Heart left ventricle (tissue), 16 donors: Measurements from ENCODE around the gene ANKRD34A. TPM values are rescaled to one million over a fixed set of nuclear protein-coding genes. Genes with fewer than 3 reads are reported as not detected.

Source experiments
- ATAC-seq, 4 donors: fragments of 200-7000 bp; cut with Tn5 transposase; one replicate each; pipeline ENCODE4 v1.9.1; 2020 to 2022; ENCODE audit warnings: moderate library complexity in 4 of 4, mild to moderate bottlenecking in 3 of 4, moderate number of reproducible peaks in 1 of 4
- DNase-seq, 5 donors: peaks; one replicate each; pipeline ENCODE4 v3.0.0-alpha.2; 2020
- H3K27ac ChIP-seq, 12 donors: fragments of 200-600 bp; sonication (generic) in 4 of 12; one replicate each; pipeline versions ENCODE4 v1.5.0 to v1.8.0; 2016 to 2022; ENCODE audit warnings: mild to moderate bottlenecking in 2 of 12
- H3K27me3 ChIP-seq, 9 donors: fragments of 200-600 bp; sonication (generic) in 2 of 9; one replicate each; pipeline versions ENCODE4 v1.5.1 to v1.8.0; 2016 to 2022; ENCODE audit warnings: mild to moderate bottlenecking in 3 of 9
- H3K36me3 ChIP-seq, 9 donors: fragments of 200-600 bp; sonication (generic) in 2 of 9; one replicate each; pipeline versions ENCODE4 v1.5.0 to v1.8.0; 2018 to 2022; ENCODE audit warnings: mild to moderate bottlenecking in 2 of 9
- H3K4me1 ChIP-seq, 12 donors: fragments of 200-600 bp; sonication (generic) in 4 of 12; one replicate each; pipeline versions ENCODE4 v1.5.0 to v1.8.0; 2016 to 2022; ENCODE audit warnings: mild to moderate bottlenecking in 3 of 12
- H3K4me3 ChIP-seq, 12 donors: fragments of 200-600 bp; sonication (generic) in 4 of 12; one replicate each; pipeline versions ENCODE4 v1.5.0 to v1.8.0; 2017 to 2022; ENCODE audit warnings: mild to moderate bottlenecking in 9 of 12, moderate library complexity in 4 of 12
- H3K9me3 ChIP-seq, 12 donors: fragments of 200-600 bp; sonication (generic) in 4 of 12; one replicate each; pipeline versions ENCODE4 v1.5.0 to v1.8.0; 2016 to 2022; ENCODE audit warnings: mild to moderate bottlenecking in 1 of 12
- CTCF ChIP-seq, 12 donors: fragments of 200-600 bp; sonication (generic) in 4 of 12; IDR thresholded peaks; one replicate each; pipeline versions ENCODE4 v1.5.0 to v1.8.0; 2018 to 2022; ENCODE audit warnings: antibody characterized with exemption in 12 of 12, mild to moderate bottlenecking in 5 of 12
- POLR2A ChIP-seq, 2 donors: fragments of 450-650 bp; IDR thresholded peaks; one replicate each; pipeline ENCODE4 v1.6.1; 2017; ENCODE audit warnings: antibody characterized with exemption in 2 of 2, mild to moderate bottlenecking in 2 of 2, moderate library complexity in 2 of 2
- WGBS, 4 donors: extraction: QIAGEN DNeasy Blood & Tissue Kit in 2 of 4; methylation state at CpG; one replicate each; pipeline versions ENCODE4 v1.1.5 to v1.1.7; 2013 to 2018; 5-methylcytosine and 5-hydroxymethylcytosine counted together
- intact Hi-C, 10 donors: fragments of 100-400 bp; cut with DNase I; formaldehyde crosslinking; loops; one replicate each; pipeline versions ENCODE4 v1.11.1 to v1.14.2; 2022
- polyA plus RNA-seq, 2 donors: library from polyadenylated mRNA; stranded (reverse); fragments of 200-250 nt; gene quantifications; one replicate each; pipeline ENCODE4 v1.2.3, GENCODE V29; 2013
- total RNA-seq, 9 donors: library from RNA; depleted of rRNA in 2 of 9; stranded (reverse); fragments of >200 nt in 2 of 9; fragmentation: NEBNext Ultra II Directional in 3 of 9; extraction: Animal tissue kit (Norgen Biotek cat#: 25700) in 3 of 9; gene quantifications; one replicate each; pipeline versions ENCODE4 v1.1.0 to v1.2.4, GENCODE V29; 2016 to 2023
- donor health status: ischemic (EF 13 %, LVEDD 7.1; RV severe dilation, severe dysfunction).
- donor health status: healthy with polysubstance abuse.
- donor health status: DM: no; HTN: yes; CAD: no.
- donor health status: DM: no; HTN: no; CAD: no.
- donor health status: ischemic (EF 25% LVEDD 6.9; RV normal size, moderate dysfunction).
- donor health status: ischemic (EF 25% LVEDD 5.7; RV mildly dilated, moderate dysfunction).
- donor health status: healthy.
- donor health status: DM: yes; HTN: yes; CAD: no.
- donor health status: ischemic (EF 35%, LVEDD 5.7; RV mildly dilated, moderate dysfunction).
- donor health status: nonischemic (EF 11% LVEDD 7.7; RV severe dilation, severe dysfunction).
- donor health status: DM: yes; HTN: yes; CAD: no.
- donor health status: PGD.
- donor health status: ischemic (EF 29% LVEDD 5.4; RV normal size, mild dysfunction).
- donor health status: nonischemic (EF 23%, LVEDD 6.1; RV moderate dilation, normal function).

The ANKRD34A gene
- total and polyA plus RNA-seq, 11 donors: 0.65 to 3.5 (median 1.7) TPM

GRCh38 chr1:145980457-145980994 is 16.2 kb upstream of the ANKRD34A start:
- WGBS, 4 donors: 27 to 57% (median 36%) methylated on average over 1 of the region's 1 CpG
- Histone ChIP-seq H3K27me3 (no peaks in the 10 kb centered on the region), H3K36me3 (peaks cover 0 to 6% (median 0%) of the 10 kb centered on the region in 9 donors), H3K27ac (peak overlapping the region; percentile 81 to 98 (median 96)), H3K9me3 (no peaks in the 10 kb centered on the region), H3K4me3 (peak overlapping the region in 8 of 12 donors; percentile 5 to 45 (median 35)), H3K4me1 (peaks cover 23 to 84% (median 76%) of the 10 kb centered on the region in 12 donors)
- intact Hi-C loops: loop anchor here in 2 of 10 donors (2.0 kb wide), 2 partner anchors 16 kb away; partner anchors contain the start of genes ANKRD34A (in 1 of the 2), POLR3GL (in 1 of the 2) and TXNIP (in 1 of the 2)
- no peak for TF ChIP-seq POLR2A (IDR thresholded peaks at IDR 0.05)
- TF ChIP-seq CTCF (IDR thresholded peaks at IDR 0.05): no peak
- ATAC-seq: peak; percentile 38 to 60 (median 50)
- peak in 4 of 5 donors; percentile 64 to 85 (median 74) for DNase-seq

- H3K9me3 ChIP-seq: no peaks in the 10 kb centered on the region
- peak overlapping the region; percentile 81 to 98 (median 96) for H3K27ac ChIP-seq
- intact Hi-C loops: loop anchor here in 6 of 10 donors (1.0 to 5.0 kb wide), 6 partner anchors 15 to 123 kb away; partner anchors contain the start of genes TXNIP (in 4 of the 6), ANKRD34A (in 1 of the 6), PIAS3 (in 1 of the 6) and POLR3GL (in 1 of the 6)
- 20 to 26% (median 23%) methylated on average over 7 of the region's 7 CpGs for WGBS, 4 donors
- TF ChIP-seq CTCF (IDR thresholded peaks at IDR 0.05) (no peak), POLR2A (IDR thresholded peaks at IDR 0.05) (no peak)
- H3K4me3 ChIP-seq: peak overlapping the region in 9 of 12 donors; percentile 5 to 45 (median 35)
- peaks cover 23 to 78% (median 71%) of the 10 kb centered on the region in 12 donors for H3K4me1 ChIP-seq
- ATAC-seq (peak in 3 of 4 donors; percentile 1 to 4 (median 1)), DNase-seq (peak in 2 of 5 donors; percentile 49 to 52)
- peaks cover 0 to 6% (median 0%) of the 10 kb centered on the region in 9 donors for H3K36me3 ChIP-seq
- no peaks in the 10 kb centered on the region for H3K27me3 ChIP-seq
These were observed 15.5 kb upstream of the ANKRD34A start for GRCh38 chr1:145979746-145980456.

GRCh38 chr1:145978854-145979745 is 14.7 kb upstream of the ANKRD34A start:
- peak overlapping the region; percentile 81 to 98 (median 96) for H3K27ac ChIP-seq
- peak overlapping the region in 11 of 12 donors; percentile 1 to 46 (median 36) for H3K4me3 ChIP-seq
- TF ChIP-seq CTCF (IDR thresholded peaks at IDR 0.05) (peak in 8 of 12 donors; percentile 10 to 54 (median 36)), POLR2A (IDR thresholded peaks at IDR 0.05) (peak in 1 of 2 donors; percentile 79)
- intact Hi-C loops: loop anchor here in 6 of 10 donors (1.0 to 5.0 kb wide), 5 partner anchors 17 to 122 kb away; partner anchors contain the start of genes TXNIP (in 3 of the 6) and PIAS3 (in 1 of the 6)
- ATAC-seq: peak; percentile 85 to 95 (median 89)
- H3K27me3 ChIP-seq: no peaks in the 10 kb centered on the region
- peaks cover 0 to 7% (median 0%) of the 10 kb centered on the region in 9 donors for H3K36me3 ChIP-seq
- H3K4me1 ChIP-seq: peaks cover 23 to 70% (median 63%) of the 10 kb centered on the region in 12 donors
- no peaks in the 10 kb centered on the region for H3K9me3 ChIP-seq
- WGBS, 4 donors: 2 to 7% (median 4%) methylated on average over 9 of the region's 9 CpGs
- peak; percentile 89 to 97 (median 96) for DNase-seq
